Activated CD4-positive, alpha-beta T cell treated with anti-CD3 and anti-CD28 coated beads, Interleukin-2, amount 50 U/mL, for 48 hours (primary cell): ENCODE results near the gene RAB40B.

ENCODE experiments used
- DNase-seq, 2 experiments: peaks; one replicate each; pipeline ENCODE4 v3.0.0-alpha.2; 2020

RAB40B gene

DNA sequence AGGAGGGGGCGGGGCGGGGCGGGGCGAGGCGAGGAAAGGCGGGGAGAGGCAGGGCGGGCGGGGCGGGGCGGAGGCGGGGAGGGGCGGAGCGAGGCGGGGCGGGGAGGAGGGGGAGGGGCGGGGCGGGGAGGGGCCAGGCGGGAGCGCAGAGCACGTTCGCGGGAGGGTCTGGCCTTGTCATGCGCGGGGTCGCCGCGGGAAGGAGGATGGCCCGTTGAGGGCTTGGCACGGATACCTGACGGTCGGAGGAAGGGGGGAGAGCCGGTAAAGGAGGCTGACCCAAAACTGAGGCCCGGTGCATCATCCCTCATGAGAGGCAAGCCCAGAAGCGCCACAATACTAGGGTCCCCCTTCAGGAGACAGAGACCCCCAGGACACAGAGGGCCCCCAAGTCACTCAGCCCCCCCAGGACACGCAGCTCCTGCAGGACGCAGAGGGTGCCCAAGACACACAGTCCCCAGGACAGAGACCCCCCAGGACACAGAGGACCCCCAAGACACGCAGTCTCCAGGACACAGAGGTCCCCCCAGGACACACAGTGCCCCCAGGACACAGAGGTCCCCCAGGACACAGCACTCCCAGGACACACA lies 49.7 kb downstream of the RAB40B start:
- no peak for DNase-seq

- DNase-seq, result peak; percentile 91 to 92
Measured at GRCh38 chr17:82648165-82648668, 50.3 kb downstream of the RAB40B start, which contains the start of gene WDR45B. Gene WDR45B, minus strand, starts transcription at chr17:82648444. Its CDS starts 104 bp downstream, at chr17:82648340.

GRCh38 chr17:82647593-82648164 lies 50.8 kb downstream of the RAB40B start:
- peak; percentile 52 to 64 for DNase-seq

GRCh38 chr17:82645516-82645915 lies 53.0 kb downstream of the RAB40B start:
- DNase-seq, result no peak

DNA sequence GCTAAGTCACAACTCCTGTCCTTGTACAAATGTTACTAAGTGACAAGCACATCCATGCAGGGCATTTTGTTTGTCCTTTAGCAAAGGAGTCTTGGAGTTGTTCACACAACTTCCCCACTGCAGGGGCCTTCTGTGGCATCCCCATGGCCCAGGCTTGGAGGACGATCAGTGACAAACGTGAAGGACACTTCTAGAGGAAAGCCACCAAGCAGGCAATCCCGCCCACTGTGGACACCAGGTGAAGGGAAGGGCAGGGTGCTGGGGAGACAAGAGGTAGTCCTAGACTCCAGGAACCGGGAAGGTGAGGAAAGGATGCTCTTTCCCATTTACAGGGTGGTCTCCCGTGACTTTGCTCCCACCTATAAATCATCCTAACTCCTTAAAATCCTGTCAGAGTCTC lies 54.4 kb downstream of the RAB40B start:
- DNase-seq, result no peak

DNA sequence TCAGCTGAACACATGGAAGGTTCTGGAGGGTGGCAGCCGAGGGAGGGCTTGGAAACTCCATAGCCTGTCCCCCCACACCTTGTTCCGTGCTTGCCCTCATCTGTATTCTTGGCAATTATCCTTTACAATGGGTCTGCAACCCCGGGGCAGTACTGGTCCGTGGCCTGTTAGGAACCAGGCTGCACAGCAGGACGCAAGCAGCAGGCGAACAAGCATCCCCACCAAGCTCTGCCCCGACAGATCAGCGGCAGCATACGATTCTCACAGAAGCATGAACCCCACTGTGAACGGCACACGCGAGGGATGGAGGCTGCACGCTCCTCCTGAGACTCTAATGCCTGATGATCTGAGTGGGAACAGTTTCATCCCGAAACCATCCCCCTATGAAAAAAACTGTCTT lies 56.5 kb downstream of the RAB40B start:
- DNase-seq, result no peak

DNA sequence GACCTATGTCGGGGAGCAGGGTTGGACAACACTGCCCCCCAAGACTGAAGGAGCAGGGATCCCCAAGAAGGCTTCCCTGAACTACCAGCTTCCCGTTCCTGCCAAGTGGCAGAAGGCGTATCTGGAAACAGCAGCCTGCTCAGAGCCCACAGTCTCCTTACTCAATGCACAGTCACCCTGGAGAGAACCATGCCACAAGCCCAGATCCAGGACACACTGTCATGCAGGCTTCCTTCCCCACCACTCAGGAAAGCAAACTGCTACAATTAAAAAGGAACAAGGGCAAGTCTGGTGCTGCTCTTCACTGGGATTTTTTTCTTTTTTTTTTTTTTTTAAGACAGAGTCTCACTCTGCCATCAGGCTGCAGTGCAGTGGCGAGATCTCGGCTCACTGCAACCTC lies 58.5 kb downstream of the RAB40B start:
- DNase-seq, result no peak

DNA sequence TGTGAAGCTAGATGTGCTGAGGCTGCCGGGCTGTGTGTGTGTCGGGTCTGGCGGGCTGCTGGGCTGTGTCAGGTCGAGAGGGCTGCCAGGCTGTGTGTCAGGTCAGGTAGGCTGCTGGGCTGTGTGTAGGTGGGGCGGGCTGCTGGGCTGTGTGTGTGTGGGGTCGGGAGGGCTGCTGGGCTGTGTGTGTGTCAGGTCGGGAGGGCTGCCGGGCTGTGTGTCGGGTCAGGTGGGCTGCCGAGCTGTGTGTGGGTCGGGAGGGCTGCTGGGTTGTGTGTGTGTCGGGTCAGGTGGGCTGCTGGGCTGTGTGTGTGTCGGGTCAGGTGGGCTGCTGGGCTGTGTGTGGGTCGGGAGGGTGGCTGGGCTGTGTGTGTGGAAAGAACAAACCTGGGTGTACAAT lies 58.9 kb downstream of the RAB40B start:
- DNase-seq, result no peak

DNA sequence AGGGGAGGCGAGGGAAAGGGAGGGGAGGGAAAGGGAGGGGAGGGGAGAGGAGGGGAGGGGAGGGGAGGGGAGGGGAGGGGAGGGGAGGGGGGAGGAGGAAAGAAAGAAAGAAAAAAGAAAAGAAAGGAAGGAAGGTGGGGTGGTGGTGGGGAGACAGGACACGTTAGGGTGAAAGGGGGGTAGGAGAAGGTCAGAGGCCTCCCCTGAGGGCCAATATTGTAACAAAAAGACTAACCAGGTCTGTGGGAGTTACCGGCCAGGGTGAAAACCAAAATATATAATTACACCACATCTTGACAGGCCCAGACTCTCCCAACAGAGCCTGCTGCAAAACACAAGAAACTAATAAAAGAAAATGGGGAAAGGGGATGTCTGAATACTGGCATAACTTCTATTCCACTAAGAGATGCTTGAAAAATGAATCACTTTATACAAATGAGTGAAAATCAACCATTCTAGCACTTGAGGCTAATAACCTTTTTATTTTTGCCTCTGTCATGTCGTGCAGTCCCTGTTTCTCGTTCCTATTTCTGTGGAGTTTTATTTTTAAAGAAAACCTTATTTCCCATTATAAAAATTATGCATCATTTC lies 60.2 kb downstream of the RAB40B start:
- DNase-seq, result no peak

- no peak for DNase-seq
Measured at GRCh38 chr17:82636626-82637598, 61.6 kb downstream of the RAB40B start.

GRCh38 chr17:82633343-82633742 lies 65.2 kb downstream of the RAB40B start:
- no peak for DNase-seq

GRCh38 chr17:82632451-82632850 lies 66.0 kb downstream of the RAB40B start:
- no peak for DNase-seq

GRCh38 chr17:82631544-82631943 lies 67.0 kb downstream of the RAB40B start:
- DNase-seq, result no peak

DNA sequence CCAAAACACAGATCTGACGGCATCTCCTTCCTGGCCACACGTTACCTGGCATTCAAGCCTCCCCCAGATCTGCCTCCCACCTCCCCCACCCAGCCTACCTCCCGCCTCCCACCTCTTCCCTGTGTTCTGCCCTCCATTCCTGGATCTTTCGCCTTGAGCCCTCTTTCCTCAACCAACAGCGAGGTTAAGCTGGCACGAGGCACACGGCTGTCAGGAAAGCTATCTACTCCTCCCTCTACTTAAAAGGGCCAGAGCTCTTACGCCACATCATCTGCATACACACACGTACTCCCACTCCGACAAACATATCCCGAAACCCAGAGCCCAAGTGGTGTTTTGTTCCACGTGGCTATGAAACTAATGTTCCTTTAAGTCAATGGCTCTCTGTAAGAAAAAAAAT lies 68.3 kb downstream of the RAB40B start:
- DNase-seq, result no peak

DNA sequence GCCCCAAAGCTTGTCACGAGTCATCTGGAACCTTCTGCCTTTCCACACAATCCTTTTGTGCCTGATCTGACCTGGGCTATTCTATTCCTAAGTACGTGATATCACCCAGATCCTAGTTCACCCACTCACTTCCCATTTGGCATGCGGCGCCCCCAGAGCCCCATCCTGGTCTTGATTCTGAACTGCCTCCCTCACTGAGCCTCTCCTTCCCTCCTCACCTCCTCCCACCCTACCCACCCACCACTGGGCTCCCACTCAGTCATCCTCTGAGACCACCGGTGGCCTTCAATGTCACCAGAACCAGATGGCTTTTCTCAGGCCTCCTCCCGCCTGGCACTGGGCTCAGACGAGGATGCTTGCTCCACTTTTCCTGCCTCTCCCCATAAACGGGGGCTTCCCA lies 68.8 kb downstream of the RAB40B start:
- DNase-seq, result no peak

- no peak for DNase-seq
Measured at GRCh38 chr17:82627405-82627804, 71.1 kb downstream of the RAB40B start.

- no peak for DNase-seq
Measured at GRCh38 chr17:82623707-82624106, 74.8 kb downstream of the RAB40B start.

DNA sequence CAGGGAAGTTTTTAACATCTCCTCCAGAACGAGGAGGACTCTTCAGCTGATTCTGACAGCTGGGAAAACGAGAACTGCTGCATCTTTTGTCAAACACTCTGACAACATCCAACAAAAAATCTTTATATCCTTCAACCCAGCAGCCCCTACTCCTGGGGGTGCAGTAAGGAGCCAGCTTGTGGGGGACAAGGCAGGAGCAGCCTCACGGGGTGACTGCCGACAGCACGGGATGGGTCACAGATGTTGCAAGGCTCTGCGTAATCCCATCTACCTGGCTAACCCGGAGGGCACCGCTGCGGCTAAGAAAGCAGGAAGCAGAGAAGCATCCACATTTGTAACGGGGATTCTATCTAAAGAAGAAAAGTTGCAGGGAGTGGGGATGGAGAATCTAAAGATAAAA lies 78.9 kb downstream of the RAB40B start:
- DNase-seq, result no peak

DNA sequence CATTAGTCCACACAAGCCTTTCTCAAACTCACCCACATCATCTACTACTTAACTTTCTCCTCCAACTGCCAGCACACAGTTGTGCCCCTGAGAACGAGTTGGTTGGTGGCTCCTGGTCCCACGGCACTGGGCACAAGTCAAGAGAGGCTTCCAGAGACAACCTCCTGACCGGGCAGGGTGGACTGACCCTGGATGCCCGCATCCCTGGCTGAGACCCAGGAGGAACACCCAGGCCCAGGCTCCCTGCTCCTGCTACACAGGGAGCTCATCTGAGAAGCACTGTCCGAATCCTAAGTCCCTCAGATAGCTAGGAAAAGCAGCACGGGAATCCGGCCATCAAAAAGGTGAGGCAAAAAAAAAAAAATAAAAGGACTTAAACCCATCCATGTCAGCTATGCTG lies 79.3 kb downstream of the RAB40B start:
- DNase-seq, result no peak

- no peak for DNase-seq
Measured at GRCh38 chr17:82616021-82616711, 82.3 kb downstream of the RAB40B start.

- DNase-seq, result no peak
Measured at GRCh38 chr17:82615084-82616020, 83.1 kb downstream of the RAB40B start.
